ENCODE measurements around the gene ZNF438. TPM values are rescaled to one million over a fixed set of nuclear protein-coding genes. Genes with fewer than 3 reads are reported as not detected.

ZNF438 gene
- total RNA-seq, 2 donors from 2014 or later = 2.6 to 3.0 TPM

DNA sequence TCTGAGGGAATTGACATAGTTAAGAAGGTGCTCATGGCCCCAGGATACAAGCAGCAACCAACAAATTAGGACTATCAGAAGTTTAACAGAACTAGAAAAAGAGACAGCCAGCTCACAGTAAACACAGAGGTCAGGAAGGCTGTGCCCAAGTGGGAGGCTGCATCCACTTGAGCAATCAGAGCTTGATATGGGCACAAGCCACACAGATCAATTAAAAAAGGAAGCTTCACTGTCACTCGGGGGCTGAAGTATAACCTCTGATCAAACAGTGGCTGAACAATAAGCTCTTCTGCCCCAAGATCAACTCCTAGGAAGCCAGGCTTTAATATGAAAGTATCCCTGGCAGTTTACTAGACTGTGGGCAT lies 40.0 kb downstream of the ZNF438 start:
- TF ChIP-seq CTCF (conservative IDR thresholded peaks at IDR 0.05) = no peak
- Mint-ChIP-seq H3K27me3 (ENCODE audit: insufficient read depth) (no peaks in the 10 kb centered on the region), H3K9me3 (peaks cover 31% of the 10 kb centered on the region), H3K4me1 (no peaks in the 10 kb centered on the region), H3K4me3 (no peak overlapping the region), H3K27ac (no peak overlapping the region), H3K36me3 (ENCODE audit: low read depth) (peaks cover 16% of the 10 kb centered on the region)
- H3K9ac ChIP-seq (ENCODE audit: extremely low read depth, low read length, poor library complexity, severe bottlenecking) = no peak overlapping the region
- H3K27ac ChIP-seq (ENCODE audit: low read depth, low read length) = no peak overlapping the region
- no peaks in the 10 kb centered on the region for H3K36me3 ChIP-seq (ENCODE audit: control insufficient read depth, insufficient read depth, low read length)
- 82 to 85% methylated on average over 1 of the region's 1 CpG for WGBS, 2 experiments (ENCODE audit: insufficient coverage in 1 of 2, insufficient read length in 1 of 2)
- H3K4me3 ChIP-seq (ENCODE audit: low read length) = no peak overlapping the region
- H3K9me3 ChIP-seq (ENCODE audit: control insufficient read depth, low read length) = peaks cover 40% of the 10 kb centered on the region
- H3K27me3 ChIP-seq (ENCODE audit: control insufficient read depth, insufficient read depth, low read length, poor library complexity, severe bottlenecking) = no peaks in the 10 kb centered on the region
- H3K4me1 ChIP-seq (ENCODE audit: control insufficient read depth, insufficient read depth, low read length) = no peaks in the 10 kb centered on the region
- no peak for DNase-seq

GRCh38 chr10:30990971-30991646 lies 40.6 kb downstream of the ZNF438 start:
- Mint-ChIP-seq H3K36me3 (ENCODE audit: low read depth) (peaks cover 16% of the 10 kb centered on the region), H3K27me3 (ENCODE audit: insufficient read depth) (no peaks in the 10 kb centered on the region), H3K4me1 (no peaks in the 10 kb centered on the region), H3K4me3 (no peak overlapping the region), H3K27ac (no peak overlapping the region), H3K9me3 (peaks cover 30% of the 10 kb centered on the region)
- Histone ChIP-seq H3K4me1 (ENCODE audit: control insufficient read depth, insufficient read depth, low read length) (no peaks in the 10 kb centered on the region), H3K9me3 (ENCODE audit: control insufficient read depth, low read length) (peaks cover 36% of the 10 kb centered on the region), H3K9ac (ENCODE audit: extremely low read depth, low read length, poor library complexity, severe bottlenecking) (no peak overlapping the region), H3K36me3 (ENCODE audit: control insufficient read depth, insufficient read depth, low read length) (no peaks in the 10 kb centered on the region), H3K27ac (ENCODE audit: low read depth, low read length) (no peak overlapping the region), H3K4me3 (ENCODE audit: low read length) (no peak overlapping the region), H3K27me3 (ENCODE audit: control insufficient read depth, insufficient read depth, low read length, poor library complexity, severe bottlenecking) (no peaks in the 10 kb centered on the region)
- no peak for DNase-seq
- no peak for TF ChIP-seq CTCF (conservative IDR thresholded peaks at IDR 0.05)
- WGBS, 2 experiments (ENCODE audit: insufficient coverage in 1 of 2, insufficient read length in 1 of 2) = 84 to 100% methylated on average over 1 to 2 of the region's 2 CpGs

DNA sequence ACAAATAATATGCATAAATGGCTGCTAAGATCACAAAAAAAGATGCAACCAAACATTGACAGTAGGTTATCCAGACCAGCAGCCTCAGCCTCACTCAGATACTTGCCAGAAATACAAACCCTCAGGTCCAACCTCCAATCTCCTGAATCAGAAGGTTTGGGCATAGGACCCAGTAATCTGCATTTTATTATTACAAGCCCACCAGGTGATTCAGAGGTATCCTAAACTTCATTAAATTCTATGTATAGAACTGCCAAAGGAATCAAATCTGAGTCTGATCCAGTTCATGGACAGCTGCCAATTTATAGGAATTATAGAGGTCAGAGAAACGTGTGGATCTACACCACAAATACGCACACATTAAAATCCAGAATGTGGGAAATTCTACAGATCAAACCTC lies 41.3 kb downstream of the ZNF438 start:
- 90% methylated on average over 2 of the region's 2 CpGs; no CpG with 5 or more reads in 1 of the 2 experiments for WGBS, 2 experiments (ENCODE audit: insufficient coverage in 1 of 2, insufficient read length in 1 of 2)
- Mint-ChIP-seq H3K4me1 (no peaks in the 10 kb centered on the region), H3K36me3 (ENCODE audit: low read depth) (peaks cover 16% of the 10 kb centered on the region), H3K27me3 (ENCODE audit: insufficient read depth) (no peaks in the 10 kb centered on the region), H3K9me3 (peaks cover 26% of the 10 kb centered on the region), H3K27ac (no peak overlapping the region), H3K4me3 (no peak overlapping the region)
- DNase-seq = no peak
- Histone ChIP-seq H3K36me3 (ENCODE audit: control insufficient read depth, insufficient read depth, low read length) (no peaks in the 10 kb centered on the region), H3K9ac (ENCODE audit: extremely low read depth, low read length, poor library complexity, severe bottlenecking) (no peak overlapping the region), H3K27me3 (ENCODE audit: control insufficient read depth, insufficient read depth, low read length, poor library complexity, severe bottlenecking) (no peaks in the 10 kb centered on the region), H3K9me3 (ENCODE audit: control insufficient read depth, low read length) (peaks cover 28% of the 10 kb centered on the region), H3K27ac (ENCODE audit: low read depth, low read length) (no peak overlapping the region), H3K4me1 (ENCODE audit: control insufficient read depth, insufficient read depth, low read length) (no peaks in the 10 kb centered on the region), H3K4me3 (ENCODE audit: low read length) (no peak overlapping the region)
- no peak for TF ChIP-seq CTCF (conservative IDR thresholded peaks at IDR 0.05)
